Measurements from ENCODE around the gene CREB3L2.
A peak's percentile ranks its signal among the peaks of the same experiment; 100 is the strongest.
"Not testable (repeated sequence)": the region's sequence is repeated elsewhere in the genome, so short reads cannot be mapped to it uniquely, and the experiment has no call there.

The CREB3L2 gene

GRCh38 chr7:138001529-138002095, at the start of gene CREB3L2:
TSS of gene CREB3L2 (minus strand) at chr7:138002086. CDS start at chr7:138001705, 381 bp downstream.
- TF ChIP-seq L3MBTL2 (conservative IDR thresholded peaks at IDR 0.05), result peak; percentile 76
- peak; percentile 97 for TF ChIP-seq ARNT (IDR thresholded peaks at IDR 0.05)
- TF ChIP-seq NFRKB (IDR thresholded peaks at IDR 0.05), result no peak
- ChIA-PET POLR2A (interaction anchor here (0.6 to 1.4 kb wide), 4 partner anchors 12 to 90 kb away, joined by 3 to 4 read pairs (median 4); no protein-coding TSS in a partner anchor), CTCF (interaction anchor here (0.6 to 3.1 kb wide), 14 partner anchors 9 to 715 kb away, joined by 3 to 26 read pairs (median 3); no protein-coding TSS in a partner anchor)
- peak; percentile 67 for DNase-seq (ENCODE audit: extremely low spot score)

GRCh38 chr7:138049505-138050116, 47.7 kb upstream of the CREB3L2 start:
- no peak for DNase-seq (ENCODE audit: extremely low spot score)
- CTCF ChIA-PET, result no interaction called here
- TF ChIP-seq FOXK2 (IDR thresholded peaks at IDR 0.05), result no peak
- POLR2A ChIA-PET, result no interaction called here

GRCh38 chr7:138047907-138048306, 46.0 kb upstream of the CREB3L2 start:
- POLR2A ChIA-PET, result no interaction called here
- TF ChIP-seq PKNOX1 (IDR thresholded peaks at IDR 0.05), result no peak
- TF ChIP-seq L3MBTL2 (conservative IDR thresholded peaks at IDR 0.05), result no peak
- no peak for TF ChIP-seq ELF4 (IDR thresholded peaks at IDR 0.05)
- no peak for TF ChIP-seq SUZ12 (IDR thresholded peaks at IDR 0.05)
- no peak for TF ChIP-seq SP1 (IDR thresholded peaks at IDR 0.05)
- TF ChIP-seq HDGF (IDR thresholded peaks at IDR 0.05; ENCODE audit: borderline replicate concordance), result no peak
- no peak for TF ChIP-seq FOXM1 (IDR thresholded peaks at IDR 0.05; ENCODE audit: borderline replicate concordance)
- TF ChIP-seq FOXA1 (IDR thresholded peaks at IDR 0.05), result no peak
- no peak for TF ChIP-seq TARDBP (IDR thresholded peaks at IDR 0.05)
- TF ChIP-seq ZNF384 (IDR thresholded peaks at IDR 0.05), result no peak
- TF ChIP-seq ARNT (IDR thresholded peaks at IDR 0.05), result no peak
- no peak for TF ChIP-seq BHLHE40 (IDR thresholded peaks at IDR 0.05; ENCODE audit: borderline replicate concordance)
- TF ChIP-seq NFRKB (IDR thresholded peaks at IDR 0.05), result no peak
- TF ChIP-seq FOXK2 (IDR thresholded peaks at IDR 0.05), result no peak
- no peak for TF ChIP-seq LEF1 (IDR thresholded peaks at IDR 0.05; ENCODE audit: borderline replicate concordance)
- TF ChIP-seq CTBP1 (IDR thresholded peaks at IDR 0.05; ENCODE audit: borderline replicate concordance), result no peak
- no peak for DNase-seq (ENCODE audit: extremely low spot score)
- CTCF ChIA-PET, result no interaction called here

- CTCF ChIA-PET, result no interaction called here
- no peak for DNase-seq (ENCODE audit: extremely low spot score)
- POLR2A ChIA-PET, result no interaction called here
- TF ChIP-seq PKNOX1 (IDR thresholded peaks at IDR 0.05) (no peak), CTBP1 (IDR thresholded peaks at IDR 0.05; ENCODE audit: borderline replicate concordance) (no peak), ZNF384 (IDR thresholded peaks at IDR 0.05) (no peak), NFRKB (IDR thresholded peaks at IDR 0.05) (no peak), L3MBTL2 (conservative IDR thresholded peaks at IDR 0.05) (no peak), ARNT (IDR thresholded peaks at IDR 0.05) (no peak), ELF4 (IDR thresholded peaks at IDR 0.05) (no peak), BHLHE40 (IDR thresholded peaks at IDR 0.05; ENCODE audit: borderline replicate concordance) (no peak), FOXM1 (IDR thresholded peaks at IDR 0.05; ENCODE audit: borderline replicate concordance) (no peak)
Measured at GRCh38 chr7:138044897-138045296, 43.0 kb upstream of the CREB3L2 start.

- DNase-seq (ENCODE audit: extremely low spot score); POLR2A ChIA-PET: not testable (repeated sequence)
- CTCF ChIA-PET, result interaction anchor here (0.7 kb wide), 1 partner anchor 136 kb away, joined by 3 read pairs; no protein-coding TSS in a partner anchor
Measured at GRCh38 chr7:138040063-138040462, 38.2 kb upstream of the CREB3L2 start.

GRCh38 chr7:138036135-138036534, 34.2 kb upstream of the CREB3L2 start:
- TF ChIP-seq L3MBTL2 (conservative IDR thresholded peaks at IDR 0.05) (no peak), FOXA1 (IDR thresholded peaks at IDR 0.05) (no peak), LEF1 (IDR thresholded peaks at IDR 0.05; ENCODE audit: borderline replicate concordance) (no peak), NFRKB (IDR thresholded peaks at IDR 0.05) (no peak), SP1 (IDR thresholded peaks at IDR 0.05) (no peak), PKNOX1 (IDR thresholded peaks at IDR 0.05) (no peak), ZNF384 (IDR thresholded peaks at IDR 0.05) (no peak), BHLHE40 (IDR thresholded peaks at IDR 0.05; ENCODE audit: borderline replicate concordance) (no peak), ELF4 (IDR thresholded peaks at IDR 0.05) (no peak), HDGF (IDR thresholded peaks at IDR 0.05; ENCODE audit: borderline replicate concordance) (no peak), TARDBP (IDR thresholded peaks at IDR 0.05) (no peak), FOXM1 (IDR thresholded peaks at IDR 0.05; ENCODE audit: borderline replicate concordance) (no peak), ARNT (IDR thresholded peaks at IDR 0.05) (no peak), SUZ12 (IDR thresholded peaks at IDR 0.05) (no peak)
- DNase-seq (ENCODE audit: extremely low spot score), result no peak
- CTCF ChIA-PET, result no interaction called here
- POLR2A ChIA-PET, result no interaction called here

GRCh38 chr7:138033241-138033640, 31.4 kb upstream of the CREB3L2 start:
- CTCF ChIA-PET, result no interaction called here
- TF ChIP-seq LEF1 (IDR thresholded peaks at IDR 0.05; ENCODE audit: borderline replicate concordance), result no peak
- TF ChIP-seq CTBP1 (IDR thresholded peaks at IDR 0.05; ENCODE audit: borderline replicate concordance), result no peak
- TF ChIP-seq HDGF (IDR thresholded peaks at IDR 0.05; ENCODE audit: borderline replicate concordance), result no peak
- no peak for TF ChIP-seq TARDBP (IDR thresholded peaks at IDR 0.05)
- TF ChIP-seq SP1 (IDR thresholded peaks at IDR 0.05), result no peak
- TF ChIP-seq L3MBTL2 (conservative IDR thresholded peaks at IDR 0.05), result no peak
- TF ChIP-seq NFRKB (IDR thresholded peaks at IDR 0.05), result no peak
- no peak for DNase-seq (ENCODE audit: extremely low spot score)
- POLR2A ChIA-PET, result no interaction called here

Data from HEK293T (cell line).